K562 (cell line): ENCODE data around the gene ZBTB8A. TPM values are rescaled to one million over a fixed set of nuclear protein-coding genes. Genes with fewer than 3 reads are reported as not detected.
A peak's percentile ranks its signal among the peaks of the same experiment; 100 is the strongest.

Experiments used
- ATAC-seq: fragments of 200-7000 bp; cut with Tn5 transposase; 3 replicates; pipeline ENCODE4 v1.9.1; 2020; ENCODE audit warnings: moderate library complexity
- BruUV-seq: library from RNA; stranded (reverse); fragments of 400-500 nt; replicated peaks from 2 replicates; lab custom pipeline; 2021; lab: Mats Ljungman, UMichigan
- CTCF ChIA-PET: fragments of 300-600 bp; formaldehyde crosslinking; extraction: SDS; loops from one replicate; lab custom pipeline; 2021; ENCODE audit warnings: low intra/inter-chr PET ratio; lab: Yijun Ruan, JAX
- POLR2A ChIA-PET: fragments of 300-600, 350-650 bp; sonication (Branson Sonifier 250); formaldehyde crosslinking; extraction: SDS; loops from one replicate; lab custom pipeline; 2021; ENCODE audit warnings: antibody characterized with exemption, inconsistent platforms; lab: Yijun Ruan, JAX
- DNase-seq, 4 experiments: peaks; one replicate each; pipeline versions ENCODE4 v3.0.0 to v3.0.0-alpha.2; 2011 to 2018; ENCODE audit warnings: low spot score in 3 of 4, mixed read lengths in 3 of 4; ENCODE audit errors: extremely low read depth in 1 of 4
- FAIRE-seq: peaks from 2 replicates; lab custom pipeline; 2011; peaks lifted over from hg19 to GRCh38; lab: Jason Lieb, UNC
- H2AFZ ChIP-seq: 2 replicates; pipeline ENCODE4 v1.6.0; 2011; ENCODE audit warnings: low read depth, low read length, control low read depth, inconsistent platforms
- H3K27ac ChIP-seq: fragments of 200-600 bp; 3 replicates; pipeline ENCODE4 v1.8.0; 2011; ENCODE audit warnings: low read depth, mild to moderate bottlenecking, control low read depth, inconsistent platforms, low read length, moderate library complexity, mixed read lengths; ENCODE audit errors: extremely low read depth
- H3K27me3 ChIP-seq, 2 experiments: fragments of 300-600 bp in 1 of 2; 2 replicates in 1 of 2; 3 replicates in 1 of 2; pipeline versions ENCODE4 v1.6.0 to v1.8.0; 2011; ENCODE audit warnings: inconsistent platforms in 2 of 2, low read length in 2 of 2, mild to moderate bottlenecking in 1 of 2, mixed read lengths in 1 of 2, moderate library complexity in 1 of 2; ENCODE audit not compliant: control insufficient read depth in 2 of 2, insufficient read depth in 2 of 2
- H3K36me3 ChIP-seq: fragments of 300-600 bp; 3 replicates; pipeline ENCODE4 v1.8.0; 2011; ENCODE audit warnings: mild to moderate bottlenecking, low read length, inconsistent platforms; ENCODE audit not compliant: control insufficient read depth, insufficient read depth
- H3K4me1 ChIP-seq, 2 experiments: fragments of 200-600 bp in 1 of 2; replicated peaks in 1 of 2; 2 replicates in 1 of 2; 3 replicates in 1 of 2; pipeline versions ENCODE4 v1.5.1 to v1.8.0; 2011; ENCODE audit warnings: inconsistent platforms in 2 of 2, low read length in 2 of 2, mild to moderate bottlenecking in 1 of 2, mixed read lengths in 1 of 2, moderate library complexity in 1 of 2; ENCODE audit not compliant: control insufficient read depth in 2 of 2, insufficient read depth in 2 of 2
- H3K4me2 ChIP-seq: 2 replicates; pipeline ENCODE4 v1.6.1; 2011; ENCODE audit warnings: low read length, control low read depth, inconsistent platforms, mixed read lengths; ENCODE audit not compliant: insufficient read depth
- H3K4me3 ChIP-seq: fragments of 200-600 bp; sonication (generic), shearing (Covaris generic); 2 replicates; pipeline ENCODE4 v1.5.1; 2016; ENCODE audit warnings: control low read depth, inconsistent platforms
- H3K79me2 ChIP-seq: fragments of 200-600 bp; 3 replicates; pipeline ENCODE4 v1.8.0; 2011; ENCODE audit warnings: low read length, inconsistent platforms; ENCODE audit not compliant: control insufficient read depth, insufficient read depth
- H3K9ac ChIP-seq, 2 experiments: 2 replicates each; pipeline versions ENCODE4 v1.6.0 to v1.6.1; 2011; ENCODE audit warnings: low read depth in 2 of 2, low read length in 2 of 2, control low read depth in 1 of 2, inconsistent platforms in 1 of 2, mild to moderate bottlenecking in 1 of 2, mixed read lengths in 1 of 2; ENCODE audit not compliant: insufficient read depth in 1 of 2
- H3K9me1 ChIP-seq: one replicate; pipeline ENCODE4 v1.6.0; 2011; ENCODE audit warnings: inconsistent platforms, mild to moderate bottlenecking, low read length, moderate library complexity; ENCODE audit not compliant: control insufficient read depth, insufficient read depth
- H3K9me3 ChIP-seq: replicated peaks from 2 replicates; pipeline ENCODE4 v1.5.1; 2011; ENCODE audit warnings: low read depth, low read length, inconsistent platforms; ENCODE audit not compliant: control insufficient read depth, insufficient read depth
- H4K20me1 ChIP-seq: replicated peaks from 2 replicates; pipeline ENCODE4 v1.6.1; 2011; ENCODE audit warnings: low read length, inconsistent platforms, mixed read lengths; ENCODE audit not compliant: control insufficient read depth, insufficient read depth
- ARID1B ChIP-seq: fragments of 450-650 bp; IDR thresholded peaks from 2 replicates; pipeline ENCODE4 v1.6.1; 2016; ENCODE audit warnings: antibody characterized with exemption, mild to moderate bottlenecking, inconsistent platforms
- ETS2 ChIP-seq: IDR thresholded peaks from 2 replicates; pipeline ENCODE4 v1.6.1; 2016; ENCODE audit warnings: borderline replicate concordance, missing genetic modification characterization, mild to moderate bottlenecking, moderate library complexity, missing compliant biosample characterization; ENCODE audit not compliant: poor library complexity, severe bottlenecking
- MTA1 ChIP-seq: fragments of 450-650 bp; IDR thresholded peaks from 2 replicates; pipeline ENCODE4 v1.6.1; 2017; ENCODE audit warnings: borderline replicate concordance
- NELFE ChIP-seq: IDR thresholded peaks from 2 replicates; pipeline ENCODE4 v1.6.1; 2011; ENCODE audit warnings: mild to moderate bottlenecking; ENCODE audit not compliant: insufficient read depth, insufficient read length
- NFIC ChIP-seq: fragments of 450-650 bp; IDR thresholded peaks from 2 replicates; pipeline ENCODE4 v1.6.1; 2017; ENCODE audit warnings: mild to moderate bottlenecking, inconsistent platforms
- ZNF384 ChIP-seq: IDR thresholded peaks from 2 replicates; pipeline ENCODE4 v1.6.1; 2012; ENCODE audit warnings: low read depth, low read length, improper control_type of control experiment
- ZNF511 ChIP-seq: sonication (generic); formaldehyde crosslinking; IDR thresholded peaks from 2 replicates; pipeline ENCODE4 v1.8.0; 2022; ENCODE audit warnings: mild to moderate bottlenecking, missing genetic modification reagents
- ZNF512 ChIP-seq: IDR thresholded peaks from 2 replicates; pipeline ENCODE4 v1.6.1; 2016; ENCODE audit warnings: missing genetic modification characterization, missing compliant biosample characterization
- WGBS: fragments of 100-300 bp; shearing (Covaris generic); methylation state at CpG from one replicate; pipeline ENCODE4 v1.1.6; 2016; ENCODE audit warnings: low coverage, mixed read lengths; ENCODE audit not compliant: insufficient coverage; ENCODE audit errors: missing lambda C conversion rate; 5-methylcytosine and 5-hydroxymethylcytosine counted together
- in situ Hi-C: fragments of 300-500 bp; cut with MboI; formaldehyde crosslinking; loops from 4 replicates; pipeline ENCODE4 v1.15.0; 2018; ENCODE audit warnings: inconsistent platforms, mixed read lengths
- intact Hi-C: fragments of 100-400 bp; cut with micrococcal nuclease; formaldehyde crosslinking; loops from 2 replicates; pipeline ENCODE4 v1.14.2; 2022
- polyA plus RNA-seq, 8 experiments: library from polyadenylated mRNA; depleted of rRNA in 4 of 8; stranded (reverse) in 5 of 8; unstranded in 3 of 8; fragments of >200 nt; fragmentation: Nextera tagmentation in 2 of 8; fragmentation: Illumina TruSeq in 1 of 8; extraction: Ambion mirVana in 2 of 8; extraction: Trizol in 1 of 8; gene quantifications; 2 replicates each; pipeline versions ENCODE4 v1.2.1 to v1.2.3, GENCODE V29; 2011 to 2014; ENCODE audit warnings: inconsistent platforms in 1 of 8, missing spikeins in 1 of 8
- total RNA-seq, 7 experiments: library from RNA; depleted of rRNA in 6 of 7; stranded (reverse); fragments of >200 nt in 6 of 7; fragmentation: Illumina TruSeq in 2 of 7; extraction: Trizol in 2 of 7; gene quantifications; 2 replicates each; pipeline versions ENCODE4 v1.2.1 to v1.2.3, GENCODE V29; 2011 to 2021; ENCODE audit warnings: low replicate concordance in 1 of 7

ZBTB8A gene
- total and polyA plus RNA-seq, 9 of the 15 experiments (the other 6 are each of a cell fraction or from before 2014, with no cell fraction given): 0.01 to 0.64 (median 0.09) TPM

- H3K36me3 ChIP-seq: no peaks in the 10 kb centered on the region
- ChIA-PET CTCF (interaction anchor here (0.7 kb wide), 1 partner anchor 83 kb away, joined by 3 read pairs; no protein-coding TSS in a partner anchor), POLR2A (interaction anchor here (0.6 to 1.5 kb wide), 6 partner anchors 9 to 281 kb away, joined by 3 to 5 read pairs (median 3); partner anchors contain the start of genes RBBP4, S100PBP, YARS1 and ZBTB8OS)
- DNase-seq: no peak
- no peaks in the 10 kb centered on the region for H3K9me1 ChIP-seq
- FAIRE-seq: no peak
- no TSS peak for BruUV-seq
- TF ChIP-seq ARID1B (no peak), ETS2 (tag) (no peak), ZNF511 (CRISPR knock-in tag) (no peak), NFIC (peak; percentile 27; the same call in 1 of the 2 replicates), MTA1 (no peak), ZNF384 (no peak), NELFE (no peak), ZNF512 (tag) (peak; percentile 81)
- H3K9ac ChIP-seq: no peak overlapping the region
- intact Hi-C loops (no loop called here), in situ Hi-C loops (no loop called here)
- H3K27ac ChIP-seq: no peak overlapping the region
- 4% methylated on average over 4 of the region's 4 CpGs for WGBS
- H3K27me3 ChIP-seq: peaks cover 39 to 41% of the 10 kb centered on the region in 2 experiments
- H3K4me2 ChIP-seq: no peak overlapping the region
- peaks cover 9 to 12% of the 10 kb centered on the region in 2 experiments for H3K4me1 ChIP-seq
- ATAC-seq: no peak
- H3K79me2 ChIP-seq: no peaks in the 10 kb centered on the region
- no peak overlapping the region for H2AFZ ChIP-seq
- no peaks in the 10 kb centered on the region for H4K20me1 ChIP-seq
- H3K9me3 ChIP-seq: no peaks in the 10 kb centered on the region
- no peak overlapping the region for H3K4me3 ChIP-seq
These were observed 3.1 kb upstream of the ZBTB8A start for GRCh38 chr1:32536117-32536516.
